Measurements from ENCODE around the gene NPFF.

NPFF gene

GRCh38 chr12:53472056-53472582, 35.2 kb downstream of the NPFF start:
- no peak for DNase-seq

GRCh38 chr12:53468282-53468681, 39.0 kb downstream of the NPFF start:
- no peak for DNase-seq

GRCh38 chr12:53467880-53468279, 39.4 kb downstream of the NPFF start:
- DNase-seq = no peak

- no peak for DNase-seq
These were observed 40.2 kb downstream of the NPFF start for GRCh38 chr12:53467082-53467481.

- DNase-seq = no peak
These were observed 40.6 kb downstream of the NPFF start for GRCh38 chr12:53466640-53467039.

- DNase-seq = no peak
These were observed 41.6 kb downstream of the NPFF start for GRCh38 chr12:53465679-53466078.

- no peak for DNase-seq
These were observed 42.4 kb downstream of the NPFF start for GRCh38 chr12:53464685-53465418.

- DNase-seq = no peak
These were observed 43.3 kb downstream of the NPFF start for GRCh38 chr12:53463802-53464560.

- no peak for DNase-seq
These were observed 44.3 kb downstream of the NPFF start for GRCh38 chr12:53462935-53463334.

GRCh38 chr12:53461591-53461990, 45.7 kb downstream of the NPFF start:
- no peak for DNase-seq

GRCh38 chr12:53461059-53461458, 46.2 kb downstream of the NPFF start:
- no peak for DNase-seq

GRCh38 chr12:53459097-53459496, 48.2 kb downstream of the NPFF start:
- DNase-seq = no peak

All from NCI-H526 treated with DMSO at 0.1 percent for 48 hours (cell line).